ENCODE measurements around the gene LSR. TPM values are rescaled to one million over a fixed set of nuclear protein-coding genes. Genes with fewer than 3 reads are reported as not detected.
"Not testable (repeated sequence)": the region's sequence is repeated elsewhere in the genome, so short reads cannot be mapped to it uniquely, and the experiment has no call there.

The LSR gene
- total RNA-seq, 8 experiments from 2014 or later, result 1.1 to 8.6 (median 2.6) TPM

DNA sequence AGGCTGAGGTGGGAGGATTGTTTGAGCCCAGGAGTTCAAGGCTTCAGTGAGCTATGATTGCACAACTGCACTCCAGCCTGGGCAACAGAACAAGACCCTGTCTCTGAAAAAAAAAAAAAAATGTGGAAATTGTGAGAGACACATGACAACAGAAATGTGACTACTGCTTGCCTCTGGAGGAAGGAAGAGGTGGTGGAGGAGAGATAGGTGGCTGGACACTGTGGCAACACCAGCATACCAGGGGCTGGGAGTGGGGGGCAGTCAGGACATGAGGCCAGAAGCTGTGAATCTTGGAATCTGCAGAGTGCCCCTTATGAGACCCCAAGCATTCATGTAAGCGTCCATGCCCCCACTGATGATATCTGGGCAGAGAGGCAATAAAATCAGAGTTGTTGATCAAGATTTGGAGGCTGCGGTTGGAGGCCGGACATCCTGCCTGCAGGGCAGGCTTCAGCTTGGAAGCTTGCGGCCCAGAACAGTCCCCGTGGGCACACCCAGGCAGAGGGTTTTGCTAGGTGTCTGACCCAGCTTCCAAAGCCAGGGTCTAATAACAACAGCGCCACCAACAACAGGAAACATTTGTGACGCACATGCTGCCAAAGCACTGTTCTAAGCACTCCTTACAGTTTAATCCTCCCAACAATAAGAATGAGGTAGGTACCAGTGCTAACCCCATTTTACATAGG lies 37.1 kb upstream of the LSR start:
- Histone ChIP-seq H3K27ac (no peak overlapping the region), H3K4me1 (replicated peaks in 1 of 2) (no peaks in the 10 kb centered on the region), H3K4me3 (no peak overlapping the region)
- ATAC-seq (replicated peaks in 6 of 8), result no peak
- in situ Hi-C loops (cut with MboI; ENCODE audit: low pct_unique_long_range_greater_than_20kb in 2 of 9, low sequenced_read_pairs in 9 of 9, unreplicated experiment in 9 of 9), result no loop called here
- 64 to 100% (median 93%) methylated on average over 1 to 6 of the region's 7 CpGs; no CpG with 5 or more reads in 3 of the 10 experiments for WGBS, 10 experiments

DNA sequence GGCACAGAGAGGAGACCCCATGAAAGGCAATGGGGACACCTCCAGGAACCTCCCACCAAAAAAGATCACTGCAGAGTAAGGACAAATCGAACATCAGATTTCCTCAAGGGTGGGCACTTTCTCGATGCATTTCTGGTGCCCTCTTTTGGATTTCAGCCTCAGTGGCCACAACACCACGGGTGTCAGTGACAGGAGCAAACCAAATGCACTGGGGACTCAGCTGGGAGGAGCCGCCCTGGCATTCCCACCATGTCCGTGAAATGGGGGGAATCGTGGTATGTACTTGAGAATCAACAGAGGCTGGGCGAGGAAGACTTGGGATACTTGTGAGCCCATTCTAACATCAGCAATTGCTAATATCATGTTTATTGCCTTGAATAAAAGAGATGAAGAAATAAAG lies 36.6 kb upstream of the LSR start:
- WGBS, 10 experiments, result 40 to 100% (median 52%) methylated on average over 1 to 6 of the region's 7 CpGs; no CpG with 5 or more reads in 2 of the 10 experiments
- Histone ChIP-seq H3K4me1 (replicated peaks in 1 of 2) (no peaks in the 10 kb centered on the region), H3K4me3 (no peak overlapping the region), H3K27ac (no peak overlapping the region)
- in situ Hi-C loops (cut with MboI; ENCODE audit: low pct_unique_long_range_greater_than_20kb in 2 of 9, low sequenced_read_pairs in 9 of 9, unreplicated experiment in 9 of 9), result no loop called here
- ATAC-seq (replicated peaks in 6 of 8), result no peak

DNA sequence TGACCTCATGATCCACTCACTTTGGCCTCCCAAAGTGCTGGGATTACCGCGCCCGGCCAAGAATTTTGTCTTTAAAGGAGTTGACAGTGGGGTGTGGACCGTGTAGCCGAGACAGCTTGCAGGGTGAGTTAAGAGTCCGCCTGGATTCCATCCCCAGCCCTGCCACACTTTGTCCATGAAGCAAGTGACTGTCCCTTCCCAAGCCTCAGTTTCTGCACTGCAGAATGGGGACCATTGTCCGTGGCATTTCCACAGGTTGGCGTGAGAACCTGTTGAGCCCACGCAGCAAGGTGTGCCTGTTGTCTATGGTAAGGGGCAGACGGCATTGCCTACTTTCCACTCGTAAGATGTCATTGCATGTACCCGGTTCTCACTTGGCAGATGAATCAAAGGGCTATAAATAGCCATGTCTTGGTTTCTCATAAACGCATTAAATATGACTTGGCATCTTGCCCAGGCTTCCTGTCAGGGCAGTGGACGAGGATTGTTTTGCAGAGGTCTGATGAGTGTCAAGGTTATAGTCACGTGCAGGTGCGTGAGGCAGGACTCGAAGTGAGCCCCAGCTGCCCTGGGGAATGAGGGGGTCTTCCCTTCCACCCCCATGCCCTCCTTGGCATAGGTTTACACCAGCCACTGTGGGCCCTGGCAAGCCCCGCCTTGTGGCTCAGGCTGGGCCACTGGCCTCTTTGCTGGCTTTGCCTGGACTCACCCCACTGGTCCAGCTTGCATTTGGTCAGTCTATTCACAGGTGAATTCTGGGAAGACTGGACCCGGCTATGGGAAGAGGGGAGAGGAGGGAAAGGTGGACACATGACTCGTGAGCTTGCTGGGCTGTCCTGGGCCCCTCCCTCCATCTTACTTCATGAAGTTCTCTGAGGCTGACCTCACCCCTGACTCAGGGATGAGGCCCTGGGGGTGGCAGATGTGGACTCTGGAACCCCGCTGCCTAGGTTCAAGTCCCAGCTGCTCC lies 34.9 kb upstream of the LSR start:
- Histone ChIP-seq H3K4me3 (no peak overlapping the region), H3K27ac (no peak overlapping the region), H3K4me1 (replicated peaks in 1 of 2) (no peaks in the 10 kb centered on the region)
- peak; percentile 40 to 89 (median 84) for ATAC-seq (replicated peaks in 6 of 8)
- 0 to 100% (median 62%) methylated on average over 1 to 15 of the region's 21 CpGs for WGBS, 10 experiments
- in situ Hi-C loops (cut with MboI; ENCODE audit: low pct_unique_long_range_greater_than_20kb in 2 of 9, low sequenced_read_pairs in 9 of 9, unreplicated experiment in 9 of 9), result no loop called here

DNA sequence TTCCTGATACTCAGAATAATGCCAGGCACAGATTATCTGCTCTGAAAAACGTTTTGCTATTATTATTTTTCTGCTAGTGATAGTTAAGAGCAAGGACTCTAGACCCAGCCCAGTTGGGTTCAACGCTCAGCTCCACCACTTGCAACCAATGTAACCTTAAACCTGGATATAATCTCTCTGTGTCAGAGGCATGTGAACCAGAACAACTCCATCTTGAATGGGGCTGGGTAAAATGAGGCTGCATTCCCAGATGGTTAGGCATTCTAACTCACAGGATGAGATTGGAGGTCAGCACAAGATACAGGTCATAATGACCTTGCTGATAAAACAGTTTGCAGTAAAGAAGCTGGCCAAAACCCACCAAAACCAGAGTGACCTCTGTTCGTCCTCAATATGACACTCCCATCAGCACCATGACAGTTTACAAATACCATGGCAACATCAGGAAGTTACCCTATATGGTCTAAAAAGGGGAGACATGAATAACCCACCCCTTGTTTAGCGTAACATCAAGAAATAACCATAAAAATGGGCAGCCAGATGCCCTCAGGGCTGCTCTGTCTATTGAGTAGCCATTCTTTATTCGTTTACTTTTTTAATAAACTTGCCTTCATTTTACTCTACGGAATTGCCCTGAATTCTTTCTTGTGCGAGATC lies 33.9 kb upstream of the LSR start:
- 17 to 91% (median 62%) methylated on average over 1 to 6 of the region's 7 CpGs; no CpG with 5 or more reads in 1 of the 10 experiments for WGBS, 10 experiments
- H3K4me3 ChIP-seq, result no peak overlapping the region
- in situ Hi-C loops (cut with MboI; ENCODE audit: low pct_unique_long_range_greater_than_20kb in 2 of 9, low sequenced_read_pairs in 9 of 9, unreplicated experiment in 9 of 9), result no loop called here
- no peaks in the 10 kb centered on the region for H3K4me1 ChIP-seq (replicated peaks in 1 of 2)
- no peak overlapping the region for H3K27ac ChIP-seq
- ATAC-seq (replicated peaks in 6 of 8), result no peak

DNA sequence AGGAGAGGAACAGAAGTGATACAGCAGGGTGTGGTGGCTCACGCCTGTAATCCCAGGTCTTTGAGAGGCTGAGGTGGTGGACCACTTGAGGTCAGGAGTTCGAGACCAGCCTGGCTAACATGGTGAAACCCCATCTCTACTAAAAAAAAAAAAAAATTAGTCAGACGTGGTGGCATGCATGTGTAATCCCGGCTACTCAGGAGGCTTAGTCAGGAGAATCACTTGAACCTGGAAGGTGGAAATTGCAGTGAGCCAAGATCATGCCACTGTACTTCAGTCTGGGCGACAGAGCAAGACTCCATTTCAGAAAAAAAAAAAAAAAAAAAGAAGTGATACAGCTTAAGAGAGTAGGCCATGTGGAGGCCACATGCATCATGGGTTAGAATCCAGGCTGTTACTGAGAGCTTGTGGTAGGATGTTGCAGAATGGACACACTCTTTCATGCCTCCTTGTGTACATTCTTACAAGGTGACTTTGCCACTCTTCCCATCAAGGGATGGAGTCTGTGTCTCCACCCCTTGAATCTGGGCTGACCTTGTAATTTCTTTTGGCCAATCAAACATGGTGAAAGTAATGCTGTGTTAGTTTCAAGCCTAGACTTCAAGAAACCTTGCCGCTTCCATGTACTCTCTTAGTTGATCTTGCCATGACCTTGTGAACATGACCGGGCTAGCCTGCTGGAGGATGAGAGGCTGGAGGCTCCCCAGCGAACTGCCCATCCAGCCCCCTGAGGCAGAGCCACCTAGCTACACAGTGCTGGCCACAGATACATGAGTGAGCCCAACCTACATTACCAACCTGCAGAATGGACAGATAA lies 32.6 kb upstream of the LSR start:
- no peak overlapping the region for H3K4me3 ChIP-seq
- H3K4me1 ChIP-seq (replicated peaks in 1 of 2), result no peaks in the 10 kb centered on the region
- 0 to 86% (median 63%) methylated on average over 1 to 6 of the region's 8 CpGs; no CpG with 5 or more reads in 1 of the 10 experiments for WGBS, 10 experiments
- ATAC-seq (replicated peaks in 6 of 8), result no peak
- H3K27ac ChIP-seq, result no peak overlapping the region
- in situ Hi-C loops (cut with MboI; ENCODE audit: low pct_unique_long_range_greater_than_20kb in 2 of 9, low sequenced_read_pairs in 9 of 9, unreplicated experiment in 9 of 9), result no loop called here

DNA sequence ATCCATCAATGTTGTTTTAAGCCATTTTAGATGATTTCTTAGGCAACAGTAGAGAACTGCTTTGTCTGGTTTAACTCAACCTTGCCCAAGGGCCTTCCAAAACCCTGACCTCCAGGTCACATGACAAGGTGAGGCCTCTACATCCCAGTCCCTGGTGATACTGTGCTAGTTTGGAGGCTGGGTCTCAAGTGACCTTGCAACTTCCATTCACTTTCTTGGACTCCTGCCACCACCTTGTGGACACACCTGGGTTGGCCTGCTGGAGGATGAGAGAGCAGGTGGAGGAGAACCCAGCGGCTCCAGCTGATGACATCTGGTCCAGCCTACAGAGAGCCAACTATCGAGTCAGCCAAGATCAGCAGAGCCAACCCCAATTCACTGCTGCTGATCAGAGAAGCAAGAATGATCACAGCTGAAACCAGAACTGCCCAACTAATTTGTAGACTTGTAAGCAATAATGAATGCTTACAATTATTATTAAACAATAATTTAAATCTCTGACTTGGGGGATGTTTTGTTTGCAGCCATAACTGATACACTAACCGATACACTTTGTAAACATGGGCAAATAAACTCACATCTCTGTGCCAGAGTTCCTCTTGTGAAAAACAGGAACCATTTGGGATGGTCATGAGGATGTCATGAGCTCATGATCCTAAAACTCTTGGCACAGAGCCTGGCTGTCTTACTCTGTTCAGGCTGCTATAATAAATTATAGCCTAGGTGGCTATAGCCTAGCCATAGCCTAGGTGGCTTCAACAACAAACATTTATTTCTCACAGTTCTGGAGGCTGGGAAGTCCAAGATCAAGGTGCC lies 31.8 kb upstream of the LSR start:
- ATAC-seq (replicated peaks in 6 of 8), result no peak

DNA sequence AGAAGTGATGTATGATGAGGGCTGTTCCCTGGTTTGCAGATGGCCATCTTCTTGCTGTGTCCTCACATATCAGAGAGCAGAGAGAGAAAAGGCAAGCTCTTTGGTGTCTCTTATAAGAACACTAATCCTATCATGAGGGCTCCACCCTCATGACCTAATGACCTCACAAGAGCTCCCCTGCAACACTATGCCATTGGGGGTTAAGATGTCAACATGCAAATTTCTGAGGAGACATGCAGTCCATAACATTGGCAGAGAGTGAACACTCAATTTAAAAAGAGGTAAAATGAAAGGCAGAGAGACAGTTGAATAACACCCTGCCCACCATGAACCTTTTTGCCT lies 31.2 kb upstream of the LSR start:
- Histone ChIP-seq H3K4me3 (no peak overlapping the region), H3K27ac (no peak overlapping the region), H3K4me1 (replicated peaks in 1 of 2) (no peaks in the 10 kb centered on the region)
- in situ Hi-C loops (cut with MboI; ENCODE audit: low pct_unique_long_range_greater_than_20kb in 2 of 9, low sequenced_read_pairs in 9 of 9, unreplicated experiment in 9 of 9), result no loop called here
- ATAC-seq (replicated peaks in 6 of 8), result no peak

More for the DNA sequence above, 31.8 kb upstream of the LSR start:
- Histone ChIP-seq H3K4me1 (replicated peaks in 1 of 2) (no peaks in the 10 kb centered on the region), H3K27ac (no peak overlapping the region), H3K4me3 (no peak overlapping the region)
- in situ Hi-C loops (cut with MboI; ENCODE audit: low pct_unique_long_range_greater_than_20kb in 2 of 9, low sequenced_read_pairs in 9 of 9, unreplicated experiment in 9 of 9), result no loop called here
- 17 to 100% (median 83%) methylated on average over 1 to 3 of the region's 3 CpGs; no CpG with 5 or more reads in 3 of the 10 experiments for whole genome bisulfite sequencing, 10 experiments

DNA sequence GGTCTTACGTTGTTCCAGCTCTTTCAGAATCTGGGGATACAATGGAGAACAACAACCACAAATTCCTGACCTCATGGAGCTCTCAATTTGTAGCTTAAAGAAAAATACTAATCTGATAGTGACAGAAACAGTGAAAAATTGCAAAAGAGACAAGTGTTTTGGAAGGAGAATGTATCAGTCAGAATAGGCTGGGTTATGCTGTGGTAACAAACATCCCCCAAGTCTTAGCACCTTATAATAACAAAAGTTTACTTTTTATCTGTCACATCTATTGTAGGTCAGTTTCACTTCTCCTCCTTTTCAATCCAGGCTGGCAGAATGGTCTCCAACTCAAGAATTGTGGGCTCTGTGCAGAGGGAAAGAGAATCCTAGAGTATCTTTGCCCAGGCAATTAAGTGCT lies 29.8 kb upstream of the LSR start:
- H3K4me3 ChIP-seq, result no peak overlapping the region
- no peak for ATAC-seq (replicated peaks in 6 of 8)
- H3K4me1 ChIP-seq (replicated peaks in 1 of 2), result no peaks in the 10 kb centered on the region
- H3K27ac ChIP-seq, result no peak overlapping the region
- WGBS, 10 experiments, result 11 to 90% (median 59%) methylated on average over 1 of the region's 1 CpG; no CpG with 5 or more reads in 6 of the 10 experiments
- in situ Hi-C loops (cut with MboI; ENCODE audit: low pct_unique_long_range_greater_than_20kb in 2 of 9, low sequenced_read_pairs in 9 of 9, unreplicated experiment in 9 of 9), result no loop called here

DNA sequence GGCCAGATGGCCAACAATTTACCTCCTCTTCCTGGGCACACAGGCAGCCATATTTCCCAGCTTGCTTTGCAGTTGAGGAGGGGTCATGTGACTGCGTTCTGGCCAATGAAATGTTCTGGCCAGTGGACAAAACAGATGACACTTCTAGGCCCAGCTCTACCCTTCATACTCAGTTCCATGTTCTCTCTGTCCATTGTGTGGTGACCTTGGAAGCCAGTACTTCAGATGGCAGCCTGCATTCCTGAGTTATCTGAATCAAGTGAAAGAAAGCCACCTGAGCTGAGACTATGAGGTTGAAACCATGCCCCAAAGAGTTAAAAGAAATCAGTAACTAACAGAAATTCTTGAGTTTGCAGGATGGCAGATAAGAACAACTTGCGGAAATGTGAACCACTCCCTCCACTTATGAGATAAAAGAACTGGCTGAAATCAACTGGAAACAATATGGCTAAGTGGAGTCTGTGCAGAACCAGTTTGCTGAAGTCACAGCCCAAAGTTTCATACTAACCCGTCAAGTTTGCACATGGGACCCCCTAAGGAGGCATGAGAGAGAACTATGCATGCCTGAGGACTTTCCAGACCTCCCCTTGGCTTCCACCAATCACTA lies 28.4 kb upstream of the LSR start:
- in situ Hi-C loops (cut with MboI; ENCODE audit: low pct_unique_long_range_greater_than_20kb in 2 of 9, low sequenced_read_pairs in 9 of 9, unreplicated experiment in 9 of 9), result no loop called here
- no peak for ATAC-seq (replicated peaks in 6 of 8)
- no peak overlapping the region for H3K4me3 ChIP-seq
- H3K4me1 ChIP-seq (replicated peaks in 1 of 2), result peaks cover 0 to 3% of the 10 kb centered on the region in 2 donors
- no peak overlapping the region for H3K27ac ChIP-seq
- WGBS, 10 experiments, result 38 to 85% (median 63%) methylated on average over 1 to 3 of the region's 3 CpGs; no CpG with 5 or more reads in 1 of the 10 experiments

DNA sequence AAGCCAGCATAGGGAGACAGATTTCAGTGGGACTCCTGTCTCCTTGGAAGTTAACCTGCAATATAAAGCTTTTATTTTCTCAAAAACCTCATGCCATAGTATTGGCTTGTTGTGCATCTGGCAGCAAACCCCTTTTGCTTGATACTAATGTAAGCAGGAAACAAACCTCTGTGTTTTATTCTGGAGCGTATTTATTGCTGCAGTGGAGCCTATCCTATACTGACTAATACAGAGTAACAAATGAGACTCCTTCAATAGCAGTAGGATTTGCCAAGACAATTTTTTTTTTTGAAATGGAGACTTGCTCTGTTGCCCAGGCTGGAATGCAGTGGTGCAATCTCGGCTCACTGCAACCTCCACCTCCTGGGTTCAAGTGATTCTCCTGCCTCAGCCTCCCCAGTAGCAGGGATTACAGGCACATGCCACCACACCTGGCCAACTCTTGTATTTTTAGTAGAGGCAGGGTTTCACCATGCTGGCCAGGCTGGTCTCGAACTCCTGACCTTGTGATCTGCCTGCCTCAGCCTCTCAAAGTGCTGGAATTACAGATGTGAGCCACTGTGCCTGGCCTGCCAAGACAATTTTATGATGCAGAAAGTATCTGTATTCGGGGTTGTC lies 27.7 kb upstream of the LSR start:
- H3K4me3 ChIP-seq; in situ Hi-C loops (cut with MboI; ENCODE audit: low pct_unique_long_range_greater_than_20kb in 2 of 9, low sequenced_read_pairs in 9 of 9, unreplicated experiment in 9 of 9); H3K27ac ChIP-seq; ATAC-seq (replicated peaks in 6 of 8); H3K4me1 ChIP-seq (replicated peaks in 1 of 2): not testable (repeated sequence)
- WGBS, 10 experiments, result 29 to 100% (median 80%) methylated on average over 1 to 3 of the region's 4 CpGs; no CpG with 5 or more reads in 1 of the 10 experiments

DNA sequence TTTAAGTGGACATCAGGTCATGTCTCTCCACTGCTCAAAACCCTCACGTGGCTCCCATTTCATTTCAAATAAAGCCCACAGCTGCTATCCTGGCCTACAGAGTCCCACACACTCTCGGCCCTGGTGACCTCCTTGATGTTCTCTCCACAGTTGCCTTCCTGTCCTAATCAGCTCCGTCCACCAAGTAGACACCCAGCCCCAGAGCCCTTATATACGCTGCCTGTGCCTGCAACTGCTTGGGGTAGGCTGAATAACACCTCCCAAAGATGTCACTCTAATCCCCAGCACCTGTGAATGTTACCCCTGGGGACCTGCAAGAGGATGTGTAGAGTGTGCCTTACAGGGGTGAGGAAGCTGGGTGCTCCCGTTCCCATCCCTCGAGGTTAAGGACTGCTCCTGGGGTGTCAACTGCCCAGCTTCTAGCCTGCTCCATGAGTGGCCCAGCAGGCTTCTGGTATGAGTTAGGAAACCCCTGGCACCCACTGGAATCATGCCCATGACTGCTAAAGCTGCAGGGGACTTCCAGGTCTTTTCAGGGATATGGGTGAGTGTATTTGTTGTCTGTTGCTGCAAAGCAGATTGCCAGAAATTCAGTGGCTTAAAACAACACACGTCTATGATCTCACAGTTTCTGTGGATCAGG lies 26.3 kb upstream of the LSR start:
- Histone ChIP-seq H3K4me3 (no peak overlapping the region), H3K27ac (no peak overlapping the region), H3K4me1 (replicated peaks in 1 of 2) (peaks cover 0 to 4% of the 10 kb centered on the region in 2 donors)
- WGBS, 10 experiments, result 20 to 90% (median 40%) methylated on average over 1 to 4 of the region's 7 CpGs; no CpG with 5 or more reads in 3 of the 10 experiments
- in situ Hi-C loops (cut with MboI; ENCODE audit: low pct_unique_long_range_greater_than_20kb in 2 of 9, low sequenced_read_pairs in 9 of 9, unreplicated experiment in 9 of 9), result no loop called here
- no peak for ATAC-seq (replicated peaks in 6 of 8)
